K562 (cell line): Measurements from ENCODE around the gene TRMT2A. TPM values are rescaled to one million over a fixed set of nuclear protein-coding genes. Genes with fewer than 3 reads are reported as not detected.

Experiments
- BRF1 ChIP-seq: IDR thresholded peaks from 3 replicates; pipeline ENCODE4 v1.6.1; 2011; ENCODE audit warnings: borderline replicate concordance, mild to moderate bottlenecking; ENCODE audit not compliant: insufficient read length; ENCODE audit errors: extremely low read depth
- CEBPB ChIP-seq: fragments of 450-650 bp; IDR thresholded peaks from 2 replicates; pipeline ENCODE4 v1.6.1; 2016; ENCODE audit warnings: missing genetic modification characterization, missing compliant biosample characterization
- CSDE1 ChIP-seq, 2 experiments: fragments of 450-650 bp; IDR thresholded peaks; 2 replicates each; pipeline ENCODE4 v1.6.1; 2016; ENCODE audit warnings: mild to moderate bottlenecking in 1 of 2
- ESRRA ChIP-seq: fragments of 450-650 bp; IDR thresholded peaks from 2 replicates; pipeline ENCODE4 v1.6.1; 2014; ENCODE audit warnings: low read depth, mild to moderate bottlenecking, moderate library complexity, borderline replicate concordance
- FOXM1 ChIP-seq, 2 experiments: fragments of 450-650 bp in 1 of 2; sonication (generic) in 1 of 2; formaldehyde crosslinking in 1 of 2; IDR thresholded peaks; 2 replicates each; pipeline versions ENCODE4 v1.6.1 to v1.9.0; 2017 to 2022; ENCODE audit warnings: low read depth in 2 of 2, mild to moderate bottlenecking in 2 of 2, missing genetic modification reagents in 1 of 2, moderate library complexity in 1 of 2
- JUNB ChIP-seq: fragments of 450-650 bp; formaldehyde crosslinking; conservative IDR thresholded peaks from 2 replicates; pipeline ENCODE4 v1.4.0; 2020; ENCODE audit warnings: mild to moderate bottlenecking
- MAX ChIP-seq: sonication (generic); formaldehyde crosslinking; IDR thresholded peaks from 2 replicates; pipeline ENCODE4 v1.9.0; 2022; ENCODE audit warnings: mild to moderate bottlenecking, missing genetic modification reagents
- MCM2 ChIP-seq: fragments of 450-650 bp; IDR thresholded peaks from 2 replicates; pipeline ENCODE4 v1.6.1; 2017; ENCODE audit warnings: low read depth, mild to moderate bottlenecking
- MCM5 ChIP-seq: fragments of 450-650 bp; IDR thresholded peaks from 2 replicates; pipeline ENCODE4 v1.6.1; 2016; ENCODE audit warnings: low read depth
- NCOA6 ChIP-seq: fragments of 450-650 bp; IDR thresholded peaks from 2 replicates; pipeline ENCODE4 v1.6.1; 2017; ENCODE audit warnings: mild to moderate bottlenecking
- NEUROD1 ChIP-seq: fragments of 150-350 bp; IDR thresholded peaks from 2 replicates; pipeline ENCODE4 v1.6.1; 2014; ENCODE audit warnings: borderline replicate concordance, low read length, low read depth; ENCODE audit not compliant: partially characterized antibody
- POU5F1 ChIP-seq: fragments of 150-350 bp; IDR thresholded peaks from 2 replicates; pipeline ENCODE4 v1.6.1; 2014; ENCODE audit warnings: borderline replicate concordance, low read length, low read depth, mild to moderate bottlenecking; ENCODE audit not compliant: partially characterized antibody
- RCOR1 ChIP-seq, 2 experiments: IDR thresholded peaks; 2 replicates each; pipeline ENCODE4 v1.6.1; 2012; ENCODE audit warnings: low read depth in 2 of 2, low read length in 2 of 2, borderline replicate concordance in 1 of 2, improper control_type of control experiment in 1 of 2
- RHOXF2B ChIP-seq: fragments of 250-450 bp; sonication (Bioruptor Pico); conservative IDR thresholded peaks from 2 replicates; pipeline ENCODE4 v1.5.1; 2021
- SNIP1 ChIP-seq: fragments of 450-650 bp; IDR thresholded peaks from 2 replicates; pipeline ENCODE4 v1.7.1; 2017; ENCODE audit warnings: low read depth, mild to moderate bottlenecking
- SP2 ChIP-seq: IDR thresholded peaks from 2 replicates; pipeline ENCODE4 v1.6.1; 2011; ENCODE audit warnings: mild to moderate bottlenecking, low read depth, low read length, moderate library complexity; ENCODE audit not compliant: poor library complexity, severe bottlenecking; ENCODE audit errors: extremely low read depth
- SPI1 ChIP-seq: IDR thresholded peaks from 2 replicates; pipeline ENCODE4 v1.6.1; 2011; ENCODE audit warnings: low read depth, low read length, control low read depth, borderline replicate concordance
- TFAM ChIP-seq: fragments of 250-450 bp; sonication (Bioruptor Pico); conservative IDR thresholded peaks from 2 replicates; pipeline ENCODE4 v1.5.0; 2021; ENCODE audit warnings: mild to moderate bottlenecking, moderate library complexity
- ZNF584 ChIP-seq: fragments of 200-800 bp; sonication (Bioruptor generic); IDR thresholded peaks from 2 replicates; pipeline ENCODE4 v1.6.1; 2016; ENCODE audit warnings: low read depth, mild to moderate bottlenecking, missing genetic modification characterization, missing compliant biosample characterization
- ZNF785 ChIP-seq: fragments of 250-450 bp; sonication (Bioruptor Pico); IDR thresholded peaks from 2 replicates; pipeline ENCODE4 v1.4.0; 2020; ENCODE audit warnings: mild to moderate bottlenecking
- ZNF830 ChIP-seq: fragments of 250-450 bp; sonication (Bioruptor Pico); IDR thresholded peaks from 2 replicates; pipeline ENCODE4 v1.5.0; 2021; ENCODE audit warnings: mild to moderate bottlenecking
- polyA plus RNA-seq, 8 experiments: library from polyadenylated mRNA; depleted of rRNA in 4 of 8; stranded (reverse) in 5 of 8; unstranded in 3 of 8; fragments of >200 nt; fragmentation: Nextera tagmentation in 2 of 8; fragmentation: Illumina TruSeq in 1 of 8; extraction: Ambion mirVana in 2 of 8; extraction: Trizol in 1 of 8; gene quantifications; 2 replicates each; pipeline versions ENCODE4 v1.2.1 to v1.2.3, GENCODE V29; 2011 to 2014; ENCODE audit warnings: inconsistent platforms in 1 of 8, missing spikeins in 1 of 8
- total RNA-seq, 7 experiments: library from RNA; depleted of rRNA in 6 of 7; stranded (reverse); fragments of >200 nt in 6 of 7; fragmentation: Illumina TruSeq in 2 of 7; extraction: Trizol in 2 of 7; gene quantifications; 2 replicates each; pipeline versions ENCODE4 v1.2.1 to v1.2.3, GENCODE V29; 2011 to 2021; ENCODE audit warnings: low replicate concordance in 1 of 7
- TF ChIP-seq, protein P1 (sequence below): fragments of 450-650 bp; IDR thresholded peaks from 2 replicates; pipeline ENCODE4 v1.6.1; 2016; ENCODE audit warnings: antibody characterized with exemption
- TF ChIP-seq, protein P2 (sequence below): fragments of 250-450 bp; sonication (Bioruptor Pico); IDR thresholded peaks from 2 replicates; pipeline ENCODE4 v1.5.1; 2021; ENCODE audit warnings: mild to moderate bottlenecking
- TF ChIP-seq, protein P3 (sequence below): fragments of 450-650 bp; IDR thresholded peaks from 2 replicates; pipeline ENCODE4 v1.6.1; 2017; ENCODE audit warnings: antibody characterized with exemption

TRMT2A gene
- total and polyA plus RNA-seq, 9 of the 15 experiments (the other 6 are each of a cell fraction or from before 2014, with no cell fraction given) = 1.6 to 265 (median 140) TPM

DNA sequence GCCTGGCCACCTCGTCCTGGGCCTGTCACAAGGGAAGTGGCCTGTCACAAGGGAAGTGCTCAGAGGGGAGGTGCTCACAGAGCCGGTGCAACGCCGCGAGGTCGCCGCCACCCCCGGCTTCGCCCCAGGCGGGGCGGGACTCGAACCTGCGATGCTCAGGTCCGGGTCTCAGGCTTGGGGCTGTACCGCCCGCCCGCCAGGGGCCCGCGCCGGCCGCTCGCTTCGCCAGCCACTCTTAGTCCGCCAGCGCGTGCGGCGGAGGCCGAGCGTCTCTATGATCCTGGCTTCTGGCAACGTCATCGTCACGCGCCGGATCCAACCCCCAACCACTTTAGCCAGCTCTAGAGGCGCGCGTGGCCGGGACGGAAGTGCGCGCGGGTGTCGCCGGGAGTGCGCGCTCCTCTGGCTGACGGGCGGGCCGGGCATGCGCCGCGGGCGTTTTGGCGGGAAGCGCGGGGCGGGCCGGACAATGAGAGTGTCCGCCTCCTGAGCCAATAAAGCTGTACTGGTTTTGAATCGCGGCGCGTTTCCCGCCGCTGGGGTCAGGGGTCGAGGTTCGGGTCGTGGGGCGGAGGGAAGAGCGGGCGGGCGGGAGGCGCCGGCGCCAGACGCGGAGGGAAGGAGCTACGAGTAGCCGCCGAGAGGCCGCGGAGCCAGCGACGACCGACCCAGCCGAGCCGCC is at the start of gene TRMT2A (continued):
- TF ChIP-seq, protein P1, sequence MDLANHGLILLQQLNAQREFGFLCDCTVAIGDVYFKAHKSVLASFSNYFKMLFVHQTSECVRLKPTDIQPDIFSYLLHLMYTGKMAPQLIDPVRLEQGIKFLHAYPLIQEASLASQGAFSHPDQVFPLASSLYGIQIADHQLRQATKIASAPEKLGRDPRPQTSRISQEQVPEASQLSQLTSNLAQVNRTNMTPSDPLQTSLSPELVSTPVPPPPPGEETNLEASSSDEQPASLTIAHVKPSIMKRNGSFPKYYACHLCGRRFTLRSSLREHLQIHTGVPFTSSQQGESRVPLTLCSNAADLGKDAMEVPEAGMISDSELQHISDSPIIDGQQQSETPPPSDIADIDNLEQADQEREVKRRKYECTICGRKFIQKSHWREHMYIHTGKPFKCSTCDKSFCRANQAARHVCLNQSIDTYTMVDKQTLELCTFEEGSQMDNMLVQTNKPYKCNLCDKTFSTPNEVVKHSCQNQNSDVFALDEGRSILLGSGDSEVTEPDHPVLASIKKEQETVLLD = peak; percentile 96
- TF ChIP-seq NCOA6 (no peak), MCM2 (no peak), ZNF785 (CRISPR knock-in tag) (no peak), ZNF584 (CRISPR knock-in tag) (no peak), RHOXF2B (CRISPR knock-in tag) (peak; percentile 97), CEBPB (no peak), MCM5 (no peak), ZNF830 (no peak), ESRRA (no peak), CSDE1 (IDR thresholded peaks at IDR 0.05) (no peak), RCOR1 (IDR thresholded peaks at IDR 0.05; ENCODE audit: borderline replicate concordance in 1 of 2, low read depth in 2 of 2, low read length in 2 of 2) (peak in 1 of 2 experiments; percentile 94), NEUROD1 (peak; percentile 95), BRF1 (no peak), MAX (no peak), POU5F1 (peak; percentile 93), SP2 (peak; percentile 100), SNIP1 (no peak), SPI1 (peak; percentile 95), FOXM1 (IDR thresholded peaks at IDR 0.05; ENCODE audit: low read depth) (no peak), FOXM1 (CRISPR knock-in tag; IDR thresholded peaks at IDR 0.05; ENCODE audit: low read depth) (no peak), JUNB (CRISPR knock-in tag) (no peak), TFAM (CRISPR knock-in tag) (no peak)
- TF ChIP-seq, protein P2, sequence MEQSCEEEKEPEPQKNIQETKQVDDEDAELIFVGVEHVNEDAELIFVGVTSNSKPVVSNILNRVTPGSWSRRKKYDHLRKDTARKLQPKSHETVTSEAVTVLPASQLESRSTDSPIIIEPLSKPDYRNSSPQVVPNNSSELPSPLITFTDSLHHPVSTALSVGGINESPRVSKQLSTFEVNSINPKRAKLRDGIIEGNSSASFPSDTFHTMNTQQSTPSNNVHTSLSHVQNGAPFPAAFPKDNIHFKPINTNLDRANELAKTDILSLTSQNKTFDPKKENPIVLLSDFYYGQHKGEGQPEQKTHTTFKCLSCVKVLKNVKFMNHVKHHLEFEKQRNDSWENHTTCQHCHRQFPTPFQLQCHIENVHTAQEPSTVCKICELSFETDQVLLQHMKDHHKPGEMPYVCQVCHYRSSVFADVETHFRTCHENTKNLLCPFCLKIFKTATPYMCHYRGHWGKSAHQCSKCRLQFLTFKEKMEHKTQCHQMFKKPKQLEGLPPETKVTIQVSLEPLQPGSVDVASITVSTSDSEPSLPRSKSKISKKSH (CRISPR knock-in tag) = no peak
- TF ChIP-seq, protein P3, sequence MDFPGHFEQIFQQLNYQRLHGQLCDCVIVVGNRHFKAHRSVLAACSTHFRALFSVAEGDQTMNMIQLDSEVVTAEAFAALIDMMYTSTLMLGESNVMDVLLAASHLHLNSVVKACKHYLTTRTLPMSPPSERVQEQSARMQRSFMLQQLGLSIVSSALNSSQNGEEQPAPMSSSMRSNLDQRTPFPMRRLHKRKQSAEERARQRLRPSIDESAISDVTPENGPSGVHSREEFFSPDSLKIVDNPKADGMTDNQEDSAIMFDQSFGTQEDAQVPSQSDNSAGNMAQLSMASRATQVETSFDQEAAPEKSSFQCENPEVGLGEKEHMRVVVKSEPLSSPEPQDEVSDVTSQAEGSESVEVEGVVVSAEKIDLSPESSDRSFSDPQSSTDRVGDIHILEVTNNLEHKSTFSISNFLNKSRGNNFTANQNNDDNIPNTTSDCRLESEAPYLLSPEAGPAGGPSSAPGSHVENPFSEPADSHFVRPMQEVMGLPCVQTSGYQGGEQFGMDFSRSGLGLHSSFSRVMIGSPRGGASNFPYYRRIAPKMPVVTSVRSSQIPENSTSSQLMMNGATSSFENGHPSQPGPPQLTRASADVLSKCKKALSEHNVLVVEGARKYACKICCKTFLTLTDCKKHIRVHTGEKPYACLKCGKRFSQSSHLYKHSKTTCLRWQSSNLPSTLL = no peak
